GM19240 (cell line): ENCODE measurements around the gene FSTL3.
"Not testable (repeated sequence)": the region's sequence is repeated elsewhere in the genome, so short reads cannot be mapped to it uniquely, and the experiment has no call there.

Experiments used
- DNase-seq: peaks from one replicate; pipeline ENCODE4 v3.0.0; 2011; ENCODE audit warnings: low spot score; ENCODE audit not compliant: insufficient read length

Gene FSTL3

DNA sequence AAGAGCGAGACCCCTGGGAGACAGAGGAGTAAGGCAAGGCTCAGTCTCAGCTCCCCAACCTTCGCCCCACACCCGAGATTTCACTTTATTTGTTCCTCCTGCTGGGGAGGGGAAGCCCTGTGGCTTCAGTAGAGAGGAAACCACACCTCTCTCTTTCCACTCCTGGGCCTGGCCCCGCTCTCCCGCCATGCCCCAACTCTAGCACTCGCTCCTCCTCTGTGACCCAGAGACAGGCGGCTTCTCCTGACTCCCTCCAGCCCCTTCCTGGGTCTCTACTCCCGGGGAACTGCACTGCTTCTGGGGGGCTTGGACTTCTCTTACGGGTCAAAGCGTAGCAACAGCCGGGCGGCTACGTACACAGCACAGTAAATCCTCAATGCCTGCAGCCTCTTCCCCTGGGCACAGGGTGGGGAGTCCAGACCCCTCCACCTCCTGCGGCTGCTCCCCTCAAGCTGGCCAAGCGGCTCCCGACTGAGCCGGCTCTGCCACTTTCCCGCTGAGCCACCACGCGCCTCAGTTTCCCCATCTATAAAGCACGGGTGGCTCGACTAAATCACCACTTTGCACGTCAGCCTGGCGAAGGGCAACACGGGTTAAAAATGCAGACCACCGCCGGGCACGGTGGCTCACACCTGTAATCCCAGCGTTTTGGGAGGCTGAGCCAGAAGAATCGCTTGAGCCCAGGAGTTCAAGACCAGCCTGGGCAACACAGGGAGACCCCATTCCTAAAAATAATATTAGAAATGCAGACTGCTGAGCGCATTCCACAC, 14.6 kb upstream of the FSTL3 start:
- DNase-seq = peak; percentile 94

DNA sequence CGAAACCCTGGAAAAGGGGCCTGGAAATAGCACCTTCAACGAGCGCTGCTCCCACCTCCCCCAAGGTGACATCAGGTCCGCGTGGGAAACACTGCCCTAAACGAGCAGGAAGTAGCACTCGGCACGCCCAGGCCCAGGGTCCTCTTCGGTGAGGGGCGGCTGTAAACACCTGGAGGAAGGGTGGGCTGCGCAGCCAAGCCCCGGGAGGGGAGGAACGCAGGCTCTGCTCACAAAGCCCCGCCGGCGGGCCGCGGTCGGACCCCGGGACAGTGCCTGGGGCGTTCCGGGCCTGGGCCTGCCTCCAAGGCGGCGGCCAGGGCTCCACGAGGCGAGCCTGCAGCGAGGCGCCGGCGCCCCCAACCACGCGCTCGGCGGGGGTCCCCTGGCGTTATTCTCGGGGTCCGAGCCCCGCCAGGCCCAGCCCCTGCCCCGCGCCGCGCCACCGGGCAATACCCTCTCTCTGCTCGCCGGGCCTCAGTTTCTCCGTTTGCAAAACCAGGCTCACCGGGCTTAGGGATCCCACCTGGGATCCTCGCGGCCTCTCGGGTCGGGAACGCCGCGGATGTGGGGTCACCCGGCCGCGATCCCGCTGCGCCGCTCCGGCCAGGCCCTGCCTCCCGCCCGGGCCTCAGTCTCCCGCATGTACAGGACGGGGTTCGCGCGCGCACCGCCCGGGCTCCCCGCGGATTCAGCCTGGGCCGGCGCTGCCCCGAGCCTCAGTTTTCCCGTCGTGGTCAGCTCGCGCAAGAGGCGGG, 13.8 kb upstream of the FSTL3 start:
- DNase-seq = peak; percentile 81

DNA sequence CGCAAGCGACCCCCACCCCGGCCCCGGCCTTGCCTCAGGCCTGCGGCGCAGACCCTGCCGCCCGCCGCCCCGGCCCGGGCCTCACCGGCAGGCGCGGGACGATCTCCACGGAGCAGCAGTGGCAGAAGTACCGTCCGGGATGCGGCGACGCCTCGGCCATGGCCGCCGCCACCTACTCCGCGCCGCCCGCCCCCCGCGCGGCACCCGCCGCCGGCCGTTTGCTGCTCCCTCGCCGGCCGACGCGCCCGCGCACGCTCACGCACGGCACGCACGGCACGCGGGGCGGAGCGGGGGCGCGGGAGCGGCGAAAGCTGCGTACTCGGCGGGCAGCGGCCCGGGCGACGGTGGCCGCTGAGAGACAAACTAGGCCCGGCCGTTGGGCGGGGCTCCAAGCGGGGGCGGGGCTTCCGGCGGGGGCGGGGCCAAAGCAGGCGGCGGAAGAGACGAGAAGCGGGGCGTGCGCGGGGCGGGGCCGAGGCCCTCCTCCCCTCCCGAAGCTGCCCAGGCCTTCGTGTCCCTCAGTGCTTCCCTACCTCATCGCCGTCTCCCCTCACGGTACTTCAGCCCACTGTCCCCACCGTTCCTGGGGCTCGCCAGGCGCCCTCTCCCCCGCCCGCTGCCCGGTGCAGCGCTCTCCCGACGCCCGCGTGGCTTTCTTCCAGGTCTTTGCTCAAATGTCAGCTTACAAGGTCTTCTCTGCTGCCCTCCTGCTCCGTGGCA, 13.1 kb upstream of the FSTL3 start, which contains the start of gene RNF126:
TSS of gene RNF126 (minus strand) at position 253 of the 720 bp plus-strand sequence. CDS start at position 160, 93 bp downstream.
- DNase-seq = peak; percentile 91

DNA sequence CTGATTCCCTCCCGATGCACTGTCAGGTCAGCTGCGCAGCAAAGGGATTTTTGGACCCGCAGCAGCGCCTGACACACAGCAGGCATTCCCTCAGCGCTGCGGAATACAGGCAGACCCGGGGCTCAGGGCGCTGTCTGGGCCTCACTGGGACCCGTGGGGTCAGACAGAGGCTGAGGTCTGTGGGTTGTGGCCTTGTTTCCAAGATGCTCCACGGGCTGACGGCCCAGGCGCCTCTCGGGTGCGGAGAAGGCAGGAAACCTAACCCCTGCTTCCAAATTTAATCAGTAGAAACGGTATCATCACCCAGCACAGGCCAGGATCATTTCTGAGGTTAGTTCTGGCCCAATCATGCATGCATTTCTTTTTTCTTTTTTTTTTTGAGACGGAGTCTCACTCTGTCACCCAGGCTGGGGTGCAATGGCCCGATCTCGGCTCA, 12.5 kb upstream of the FSTL3 start:
- DNase-seq = no peak

DNA sequence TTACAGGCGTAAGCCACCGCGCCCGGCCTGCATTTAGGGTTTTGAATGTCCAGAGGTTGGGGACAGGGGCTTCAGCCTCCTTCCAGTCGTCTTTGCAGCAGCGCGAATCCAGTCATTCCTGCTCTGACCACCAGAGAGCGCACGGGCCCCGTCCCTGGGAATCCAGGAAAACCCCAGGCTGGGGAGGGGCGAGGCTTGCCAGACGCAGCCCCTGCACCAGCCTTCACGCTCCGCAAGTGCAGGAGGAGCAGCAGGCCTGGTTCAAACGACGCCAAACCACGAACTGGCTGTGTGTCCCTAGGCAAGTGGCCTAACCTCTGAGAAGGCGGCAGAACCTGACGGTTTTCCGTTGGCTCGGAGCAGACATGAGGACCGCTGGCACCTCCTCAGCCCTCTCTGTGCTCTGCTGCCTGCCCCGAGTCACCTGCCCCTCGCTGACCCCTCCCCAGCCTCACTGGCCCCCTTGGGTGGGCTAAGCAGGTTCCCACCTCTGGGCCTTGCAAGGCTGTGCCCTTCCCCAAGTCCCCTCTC, 11.2 kb upstream of the FSTL3 start:
- peak; percentile 88 for DNase-seq

DNA sequence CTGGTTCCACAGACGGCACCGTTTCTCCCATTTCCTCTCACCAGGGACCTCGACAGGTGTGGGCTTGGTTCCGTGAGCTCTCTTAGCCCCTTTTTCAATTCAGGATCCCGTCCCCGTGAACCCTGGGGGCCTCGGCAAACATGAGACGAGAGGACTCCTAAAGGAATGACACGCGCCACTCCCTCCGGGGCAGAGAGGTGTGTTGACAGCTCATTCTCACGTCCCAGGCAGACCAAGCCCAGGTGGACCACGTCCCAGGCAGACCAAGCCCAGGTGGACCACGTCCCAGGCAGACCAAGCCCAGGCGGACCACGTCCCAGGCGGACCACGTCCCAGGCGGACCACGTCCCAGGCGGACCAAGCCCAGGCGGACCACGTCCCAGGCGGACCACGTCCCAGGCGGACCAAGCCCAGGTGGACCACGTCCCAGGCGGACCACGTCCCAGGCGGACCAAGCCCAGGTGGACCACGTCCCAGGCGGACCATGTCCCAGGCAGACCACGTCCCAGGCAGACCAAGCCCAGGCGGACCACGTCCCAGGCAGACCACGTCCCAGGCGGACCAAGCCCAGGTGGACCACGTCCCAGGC, 9.1 kb upstream of the FSTL3 start:
- DNase-seq = not testable (repeated sequence)

DNA sequence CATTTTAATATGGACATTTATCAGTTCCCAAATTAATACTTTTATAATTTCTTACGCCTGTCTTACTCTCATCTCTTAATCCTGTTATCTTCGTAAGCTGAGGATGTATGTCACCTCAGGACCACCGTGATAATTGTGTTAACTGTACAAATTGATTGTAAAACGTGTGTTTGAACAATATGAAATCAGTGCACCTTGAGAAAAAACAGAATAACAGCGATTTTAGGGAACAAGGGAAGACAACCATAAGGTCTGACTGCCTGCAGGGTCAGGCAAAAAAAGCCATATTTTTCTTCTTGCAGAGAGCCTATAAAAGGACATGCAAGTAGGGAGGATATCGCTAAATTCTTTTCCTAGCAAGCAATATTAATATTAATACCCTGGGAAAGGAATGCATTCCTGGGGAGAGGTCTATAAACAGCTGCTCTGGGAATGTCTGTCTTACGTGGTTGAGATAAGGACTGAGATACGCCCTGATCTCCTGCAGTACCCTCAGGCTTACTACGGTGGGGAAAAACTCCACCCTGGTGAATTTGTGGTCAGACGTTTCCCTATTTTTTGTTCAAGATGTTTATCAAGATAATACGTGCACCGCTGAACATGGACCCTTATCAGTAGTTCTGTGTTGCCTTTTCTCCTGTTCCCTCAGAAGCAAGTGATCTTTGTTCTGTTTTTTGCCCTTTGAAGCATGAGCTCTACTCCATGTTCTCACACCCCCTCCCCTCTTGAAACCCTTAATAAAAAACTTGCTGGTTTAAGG, 7.3 kb upstream of the FSTL3 start:
- not testable (repeated sequence) for DNase-seq

DNA sequence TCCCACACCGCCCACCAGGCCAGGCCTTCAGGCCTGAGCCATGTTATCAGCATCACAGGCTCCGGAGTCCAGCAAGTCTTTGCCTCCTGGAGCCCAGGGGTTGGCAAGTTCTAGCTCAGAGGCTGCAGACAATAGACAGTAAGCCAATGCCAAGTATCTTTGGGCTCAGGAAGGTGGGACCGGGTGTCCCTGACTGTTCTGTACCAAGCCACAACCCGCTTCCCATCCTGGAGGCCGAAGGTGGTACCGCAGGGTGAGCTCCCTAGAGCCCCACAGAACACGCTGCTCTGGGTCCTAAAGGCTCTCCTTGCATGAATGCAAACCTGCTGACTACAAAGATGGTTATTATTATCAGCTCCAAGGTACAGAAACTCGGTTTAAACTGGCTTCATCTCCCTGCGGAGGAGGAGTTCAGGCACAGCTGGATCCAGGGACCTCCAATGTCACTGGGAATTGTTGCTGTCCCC, 5.5 kb upstream of the FSTL3 start:
- DNase-seq = no peak

DNA sequence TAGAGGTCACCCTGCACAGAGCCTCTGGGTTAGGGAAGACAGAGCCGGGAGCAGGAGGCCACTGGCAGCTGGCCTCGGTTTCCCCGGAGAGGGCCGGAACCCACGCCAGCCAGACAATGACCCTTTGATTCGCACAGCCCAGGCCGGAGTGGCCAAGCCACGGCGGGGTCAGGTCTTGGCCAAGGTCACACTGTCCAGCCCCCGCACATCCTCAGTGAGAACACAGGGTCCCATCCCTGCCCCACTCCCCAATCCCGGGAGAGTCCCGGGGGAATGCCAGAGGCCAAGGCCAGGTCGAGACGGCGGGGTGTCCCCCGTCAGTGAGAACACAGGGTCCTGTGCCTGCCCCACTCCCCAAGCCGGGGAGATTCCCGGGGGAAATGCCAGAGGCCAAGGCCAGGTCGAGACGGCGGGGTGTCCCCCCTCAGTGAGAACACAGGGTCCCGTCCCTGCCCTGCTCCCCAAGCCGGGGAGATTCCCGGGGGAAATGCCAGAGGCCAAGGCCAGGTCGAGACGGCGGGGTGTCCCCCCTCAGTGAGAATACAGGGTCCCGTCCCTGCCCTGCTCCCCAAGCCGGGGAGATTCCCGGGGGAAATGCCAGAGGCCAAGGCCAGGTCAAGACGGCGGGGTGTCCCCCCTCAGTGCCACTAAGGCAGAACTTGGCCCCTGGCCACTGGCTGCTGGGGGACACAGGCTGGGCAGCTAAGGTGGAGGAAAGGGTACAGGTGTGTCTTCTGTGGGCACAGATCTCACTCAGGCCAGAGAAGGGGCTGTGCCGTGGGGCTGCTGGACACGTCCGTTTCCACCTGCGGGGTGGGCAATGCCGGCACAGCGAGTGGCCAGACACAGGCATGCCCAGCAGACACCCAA, 1.7 kb upstream of the FSTL3 start:
- DNase-seq = no peak

DNA sequence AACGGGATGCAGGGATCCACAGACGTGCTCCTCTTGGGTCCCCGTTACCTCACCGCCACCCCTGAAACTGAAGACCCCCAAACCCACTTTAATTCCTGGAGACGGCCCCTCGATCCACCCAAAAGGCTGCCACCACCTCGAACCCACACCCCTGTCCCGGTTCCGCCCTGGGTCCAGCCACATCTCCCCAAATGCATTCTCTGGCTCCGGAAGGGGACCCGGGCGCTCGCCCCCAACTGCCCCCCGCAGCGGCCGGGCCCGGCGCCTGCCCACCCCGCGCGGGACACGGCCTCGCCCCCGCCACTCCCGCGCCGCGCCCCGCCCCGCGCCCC, 219 bp upstream of the FSTL3 start:
- DNase-seq = no peak

DNA sequence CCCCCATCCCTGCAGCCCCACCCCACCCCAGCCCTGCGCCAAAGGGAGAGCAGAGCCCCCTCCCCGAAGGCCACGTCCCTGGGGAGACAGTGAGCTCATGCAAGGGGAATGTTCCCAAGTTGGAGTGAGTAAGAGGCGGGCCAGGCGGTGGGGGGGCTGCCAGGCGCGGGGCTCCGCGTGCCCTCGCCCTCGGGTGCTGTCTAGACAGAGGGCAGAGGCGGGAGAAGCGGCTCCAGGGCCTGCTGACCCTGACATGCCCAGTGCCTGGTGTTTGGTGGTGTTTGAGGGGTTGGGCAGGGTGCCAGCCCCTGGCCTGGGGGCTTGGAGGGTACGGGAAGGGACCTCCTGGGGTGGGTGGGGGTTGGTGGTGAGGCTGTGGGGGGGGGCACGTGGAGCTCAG, 1.0 kb downstream of the FSTL3 start:
- DNase-seq = no peak

DNA sequence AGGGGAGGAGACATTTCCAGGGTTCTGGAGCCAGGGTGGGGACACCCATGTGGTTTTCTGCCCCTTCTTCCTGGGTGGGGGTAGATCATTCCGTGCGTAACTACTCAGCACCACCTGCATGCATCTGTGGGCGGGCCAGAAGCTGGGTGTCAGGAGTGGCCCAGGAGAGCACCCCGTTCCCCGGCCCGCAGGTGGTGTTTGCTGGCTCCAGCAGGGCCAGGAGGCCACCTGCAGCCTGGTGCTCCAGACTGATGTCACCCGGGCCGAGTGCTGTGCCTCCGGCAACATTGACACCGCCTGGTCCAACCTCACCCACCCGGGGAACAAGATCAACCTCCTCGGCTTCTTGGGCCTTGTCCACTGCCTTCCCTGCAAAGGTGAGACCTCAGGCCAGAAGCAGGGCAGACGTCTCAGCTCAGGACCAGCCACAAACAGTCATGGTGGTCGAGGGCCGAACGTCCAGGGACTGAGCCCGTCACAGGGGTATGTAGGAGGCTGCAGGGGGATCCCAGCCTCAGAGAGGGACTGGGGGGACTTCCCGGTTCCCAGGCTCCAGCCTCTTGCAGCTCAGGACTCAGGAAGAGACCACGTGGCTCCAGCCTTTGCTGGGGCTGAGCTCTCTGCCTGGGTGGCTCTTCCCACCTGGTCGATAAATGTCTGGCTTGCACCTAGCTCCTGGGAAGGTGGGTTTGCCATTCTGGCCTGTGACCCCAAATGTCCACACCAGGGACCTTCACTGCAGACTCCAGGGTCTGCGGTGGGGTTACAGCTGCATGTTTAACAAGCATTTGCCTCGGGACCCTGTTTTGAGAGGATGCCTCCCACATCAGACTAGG, 1.6 kb downstream of the FSTL3 start:
- no peak for DNase-seq

DNA sequence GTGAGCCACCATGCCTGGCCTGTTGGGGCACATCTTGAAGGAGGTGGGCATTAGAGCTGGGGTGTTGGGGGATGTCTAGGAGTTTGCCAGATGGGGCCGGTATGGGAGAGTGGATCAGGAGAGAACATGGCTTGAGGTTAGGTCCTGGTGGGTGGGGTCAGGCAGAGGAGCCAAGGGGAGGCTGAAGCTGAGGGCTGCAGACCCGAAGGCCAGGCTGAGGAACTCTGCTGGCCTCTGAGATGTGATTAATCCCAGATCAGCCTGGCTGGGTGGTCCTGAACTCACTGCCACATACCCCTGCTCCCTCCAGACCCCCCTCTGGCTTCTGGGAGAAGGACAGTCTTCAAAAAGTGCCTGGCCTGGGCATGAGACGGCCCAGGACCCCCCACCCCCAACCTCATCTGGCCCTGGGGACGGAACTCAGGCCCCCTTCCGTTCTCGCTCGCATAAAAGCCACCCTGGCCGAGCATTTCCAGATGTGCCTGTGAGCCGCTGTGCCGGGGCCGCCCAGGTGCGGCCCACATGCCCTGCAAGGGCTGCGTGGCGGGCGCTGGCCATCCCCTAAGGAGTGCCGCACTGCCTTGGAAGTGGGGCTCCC, 2.7 kb downstream of the FSTL3 start:
- no peak for DNase-seq

DNA sequence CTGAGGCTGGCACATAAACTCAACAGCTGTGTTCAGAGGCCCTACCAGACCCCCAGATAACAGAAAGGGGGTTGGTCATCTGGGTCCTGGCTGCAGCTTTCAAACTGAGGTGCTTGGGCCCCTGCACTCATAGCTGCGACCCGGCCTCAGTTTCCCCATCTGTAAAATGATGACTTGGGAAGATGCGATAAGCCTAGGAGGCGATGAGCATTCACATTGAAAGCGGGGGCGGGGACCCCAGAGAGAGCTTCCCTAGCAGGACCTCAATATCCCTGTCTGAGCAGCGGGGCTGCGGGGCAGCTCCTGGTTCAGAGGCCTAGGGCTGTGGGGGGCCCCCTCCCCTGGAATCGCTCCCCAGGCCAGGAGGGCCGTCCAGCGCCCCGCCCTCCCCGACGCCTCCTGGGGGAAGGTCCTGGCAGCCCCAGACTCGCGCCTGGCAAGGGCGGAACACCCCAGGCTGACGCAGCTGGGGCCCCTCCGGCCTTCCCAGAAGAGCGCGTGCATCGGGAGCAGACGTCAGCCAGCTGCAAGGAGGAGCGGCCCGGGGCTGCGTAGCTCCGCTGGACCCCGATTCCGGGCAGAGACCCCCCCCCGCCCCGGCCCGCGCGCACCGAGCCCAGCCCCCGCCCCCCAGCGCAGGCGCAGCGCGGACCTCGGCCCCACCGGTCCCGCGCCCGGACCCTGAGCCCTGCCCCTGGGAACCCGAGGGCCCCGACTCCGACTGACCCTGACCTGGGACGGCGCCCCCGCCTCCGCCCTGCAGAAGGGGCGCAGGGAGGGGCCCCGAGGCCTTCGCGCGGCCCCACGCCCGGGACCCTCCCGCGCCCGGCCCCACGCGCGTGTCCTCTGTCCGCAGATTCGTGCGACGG, 3.5 kb downstream of the FSTL3 start:
- no peak for DNase-seq

DNA sequence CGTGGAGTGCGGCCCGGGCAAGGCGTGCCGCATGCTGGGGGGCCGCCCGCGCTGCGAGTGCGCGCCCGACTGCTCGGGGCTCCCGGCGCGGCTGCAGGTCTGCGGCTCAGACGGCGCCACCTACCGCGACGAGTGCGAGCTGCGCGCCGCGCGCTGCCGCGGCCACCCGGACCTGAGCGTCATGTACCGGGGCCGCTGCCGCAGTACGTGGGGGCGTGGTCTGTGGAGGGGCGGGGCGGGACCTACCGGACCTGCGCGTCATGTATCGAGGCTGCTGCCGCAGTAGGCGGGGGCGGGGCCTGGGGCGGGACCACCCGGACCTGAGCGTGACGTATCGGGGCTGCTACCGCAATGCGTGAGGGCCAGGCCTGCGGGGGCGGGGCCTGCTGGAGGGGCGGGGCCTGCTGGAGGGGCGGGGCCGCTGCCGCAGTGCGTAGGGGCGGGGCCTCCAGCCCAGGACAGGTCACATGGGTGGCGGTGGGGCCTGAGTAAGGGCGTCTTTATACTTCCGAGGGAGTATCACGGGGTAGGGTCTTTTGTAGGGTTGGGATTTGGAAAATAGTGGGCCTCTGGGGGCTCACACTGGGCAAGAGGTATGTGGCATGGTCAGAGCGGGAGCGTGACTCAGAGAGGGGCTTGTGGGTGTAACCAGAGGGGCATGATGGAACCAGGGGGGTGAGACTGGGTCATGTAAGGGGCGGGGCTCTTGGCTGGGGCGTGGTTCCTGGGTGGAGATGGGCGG, 4.3 kb downstream of the FSTL3 start:
- peak; percentile 99 for DNase-seq
